ENCODE results near the gene LHX4.

DNA sequence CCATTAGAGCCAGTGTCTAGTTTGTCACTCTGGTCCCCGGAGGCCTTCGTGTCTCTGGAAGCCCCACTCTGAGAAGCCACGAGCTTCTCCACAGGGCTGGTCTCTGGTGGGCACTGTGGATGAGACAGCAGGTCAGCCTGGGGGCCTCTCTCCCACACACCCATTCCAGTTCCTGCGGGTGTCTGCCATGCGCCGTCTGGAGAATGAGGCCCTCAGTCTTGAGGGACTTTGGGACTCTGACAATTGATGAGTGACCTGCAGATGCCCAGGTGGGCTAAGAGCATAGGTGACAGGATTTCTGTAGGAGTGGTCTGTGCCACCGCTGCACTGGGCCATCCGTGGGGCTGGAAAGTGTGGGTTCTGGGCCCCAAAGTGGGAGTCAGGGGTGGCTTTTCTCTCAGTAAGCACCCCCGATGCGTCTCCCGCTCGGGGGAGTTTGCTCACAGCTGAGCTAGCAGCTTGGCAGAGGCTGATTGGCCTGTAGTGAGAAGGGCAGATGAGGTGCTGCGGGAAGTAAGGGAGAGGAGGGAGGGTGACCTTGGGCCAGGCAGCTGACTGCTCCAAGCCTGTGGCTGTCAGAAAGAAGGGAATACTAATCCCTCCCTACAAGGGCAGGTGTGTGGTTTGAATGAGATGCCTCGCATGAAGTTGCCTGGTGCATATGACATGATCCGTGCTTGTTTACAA, 26.4 kb downstream of the LHX4 start:
- no peak for TF ChIP-seq POLR2AphosphoS5 (IDR thresholded peaks at IDR 0.05)
- TF ChIP-seq, protein P1, sequence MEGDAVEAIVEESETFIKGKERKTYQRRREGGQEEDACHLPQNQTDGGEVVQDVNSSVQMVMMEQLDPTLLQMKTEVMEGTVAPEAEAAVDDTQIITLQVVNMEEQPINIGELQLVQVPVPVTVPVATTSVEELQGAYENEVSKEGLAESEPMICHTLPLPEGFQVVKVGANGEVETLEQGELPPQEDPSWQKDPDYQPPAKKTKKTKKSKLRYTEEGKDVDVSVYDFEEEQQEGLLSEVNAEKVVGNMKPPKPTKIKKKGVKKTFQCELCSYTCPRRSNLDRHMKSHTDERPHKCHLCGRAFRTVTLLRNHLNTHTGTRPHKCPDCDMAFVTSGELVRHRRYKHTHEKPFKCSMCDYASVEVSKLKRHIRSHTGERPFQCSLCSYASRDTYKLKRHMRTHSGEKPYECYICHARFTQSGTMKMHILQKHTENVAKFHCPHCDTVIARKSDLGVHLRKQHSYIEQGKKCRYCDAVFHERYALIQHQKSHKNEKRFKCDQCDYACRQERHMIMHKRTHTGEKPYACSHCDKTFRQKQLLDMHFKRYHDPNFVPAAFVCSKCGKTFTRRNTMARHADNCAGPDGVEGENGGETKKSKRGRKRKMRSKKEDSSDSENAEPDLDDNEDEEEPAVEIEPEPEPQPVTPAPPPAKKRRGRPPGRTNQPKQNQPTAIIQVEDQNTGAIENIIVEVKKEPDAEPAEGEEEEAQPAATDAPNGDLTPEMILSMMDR (IDR thresholded peaks at IDR 0.05) = no peak
- TF ChIP-seq POLR2A (IDR thresholded peaks at IDR 0.05) = no peak

Data from suprapubic skin (tissue), 4 donors.